Measurements from ENCODE around the gene EFCC1. TPM values are rescaled to one million over a fixed set of nuclear protein-coding genes. Genes with fewer than 3 reads are reported as not detected.

The EFCC1 gene
- total RNA-seq, 2 donors from 2014 or later = 1.8 to 4.0 TPM

DNA sequence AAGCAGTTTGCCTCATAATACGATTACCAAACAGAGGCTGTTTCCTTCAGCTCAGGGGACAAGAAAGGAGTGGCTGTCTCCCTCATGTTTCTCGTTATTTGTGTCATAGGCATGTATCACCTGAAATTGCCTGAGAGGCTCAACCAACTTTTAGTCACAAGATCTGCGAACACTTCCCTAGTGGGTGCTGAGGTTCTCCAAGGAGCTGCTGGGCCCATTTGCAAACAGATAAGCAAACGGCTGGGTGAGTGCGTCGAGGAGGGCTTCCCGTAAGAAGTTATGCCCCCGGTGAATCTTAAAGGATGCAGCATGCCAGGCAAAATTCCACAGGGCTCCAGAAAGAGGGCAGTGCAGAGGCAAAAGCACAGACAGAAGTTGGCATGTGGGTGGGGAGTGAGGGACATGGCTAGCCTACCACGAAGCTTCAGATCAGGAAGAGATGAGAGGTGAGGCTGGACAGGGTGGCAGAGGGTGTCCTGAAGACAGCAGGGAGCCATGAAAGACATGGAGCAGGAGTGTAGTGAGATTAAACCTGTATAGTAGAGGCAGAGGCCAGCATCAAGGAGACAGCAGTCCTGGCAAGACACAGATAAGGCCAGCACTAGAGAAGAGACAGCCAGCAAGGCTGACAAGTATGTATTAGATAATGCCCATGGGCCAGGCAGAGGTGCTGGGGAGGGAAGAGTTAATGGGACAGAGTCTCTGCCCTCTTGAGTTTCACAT lies 55.5 kb downstream of the EFCC1 start:
- H3K4me3 ChIP-seq = no peak overlapping the region
- TF ChIP-seq, protein P1, sequence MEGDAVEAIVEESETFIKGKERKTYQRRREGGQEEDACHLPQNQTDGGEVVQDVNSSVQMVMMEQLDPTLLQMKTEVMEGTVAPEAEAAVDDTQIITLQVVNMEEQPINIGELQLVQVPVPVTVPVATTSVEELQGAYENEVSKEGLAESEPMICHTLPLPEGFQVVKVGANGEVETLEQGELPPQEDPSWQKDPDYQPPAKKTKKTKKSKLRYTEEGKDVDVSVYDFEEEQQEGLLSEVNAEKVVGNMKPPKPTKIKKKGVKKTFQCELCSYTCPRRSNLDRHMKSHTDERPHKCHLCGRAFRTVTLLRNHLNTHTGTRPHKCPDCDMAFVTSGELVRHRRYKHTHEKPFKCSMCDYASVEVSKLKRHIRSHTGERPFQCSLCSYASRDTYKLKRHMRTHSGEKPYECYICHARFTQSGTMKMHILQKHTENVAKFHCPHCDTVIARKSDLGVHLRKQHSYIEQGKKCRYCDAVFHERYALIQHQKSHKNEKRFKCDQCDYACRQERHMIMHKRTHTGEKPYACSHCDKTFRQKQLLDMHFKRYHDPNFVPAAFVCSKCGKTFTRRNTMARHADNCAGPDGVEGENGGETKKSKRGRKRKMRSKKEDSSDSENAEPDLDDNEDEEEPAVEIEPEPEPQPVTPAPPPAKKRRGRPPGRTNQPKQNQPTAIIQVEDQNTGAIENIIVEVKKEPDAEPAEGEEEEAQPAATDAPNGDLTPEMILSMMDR (IDR thresholded peaks at IDR 0.05) = no peak
- TF ChIP-seq POLR2A (IDR thresholded peaks at IDR 0.05) = no peak
- peak overlapping the region; percentile 45 to 94 (median 84) for H3K27ac ChIP-seq
- DNase-seq = no peak
- H3K27me3 ChIP-seq = no peaks in the 10 kb centered on the region
- ATAC-seq = no peak
- intact Hi-C loops (cut with DNase I) = no loop called here
- peaks cover 62% of the 10 kb centered on the region for H3K4me1 ChIP-seq
- H3K36me3 ChIP-seq (replicated peaks in 1 of 2; ENCODE audit: insufficient read depth in 1 of 2, low read depth in 2 of 2) = no peaks in the 10 kb centered on the region
- no peaks in the 10 kb centered on the region for H3K9me3 ChIP-seq
- WGBS, 2 donors = 30 to 32% methylated on average over 9 of the region's 9 CpGs

DNA sequence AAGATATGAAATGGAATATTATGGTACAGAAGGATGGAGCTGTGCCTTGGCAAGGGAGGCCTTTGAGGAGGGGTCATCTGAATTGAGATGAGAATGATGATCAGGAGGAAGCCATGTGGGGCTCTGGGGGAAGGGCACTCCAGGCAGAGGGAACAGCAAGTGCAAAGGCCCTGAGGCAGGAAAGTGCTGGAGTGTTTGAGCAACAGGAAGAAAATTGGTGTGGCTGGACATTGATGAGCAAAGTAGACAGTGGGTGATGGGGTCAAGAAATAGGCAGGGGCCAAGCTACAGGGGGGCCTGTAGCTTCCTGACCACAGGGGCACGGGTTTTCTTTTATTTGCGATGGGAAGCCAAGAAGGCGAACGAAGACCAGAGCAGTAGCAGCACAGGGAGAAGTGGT lies 56.1 kb downstream of the EFCC1 start:
- TF ChIP-seq, protein P1 (IDR thresholded peaks at IDR 0.05) = no peak
- TF ChIP-seq POLR2A (IDR thresholded peaks at IDR 0.05) = no peak
- Histone ChIP-seq H3K27ac (peak overlapping the region in 1 of 4 donors; percentile 94), H3K4me3 (no peak overlapping the region), H3K9me3 (no peaks in the 10 kb centered on the region), H3K4me1 (peaks cover 56% of the 10 kb centered on the region), H3K36me3 (replicated peaks in 1 of 2; ENCODE audit: insufficient read depth in 1 of 2, low read depth in 2 of 2) (no peaks in the 10 kb centered on the region), H3K27me3 (no peaks in the 10 kb centered on the region)
- ATAC-seq (no peak), DNase-seq (no peak)
- intact Hi-C loops (cut with DNase I) = no loop called here
- WGBS, 2 donors = 97 to 98% methylated on average over 4 of the region's 4 CpGs

DNA sequence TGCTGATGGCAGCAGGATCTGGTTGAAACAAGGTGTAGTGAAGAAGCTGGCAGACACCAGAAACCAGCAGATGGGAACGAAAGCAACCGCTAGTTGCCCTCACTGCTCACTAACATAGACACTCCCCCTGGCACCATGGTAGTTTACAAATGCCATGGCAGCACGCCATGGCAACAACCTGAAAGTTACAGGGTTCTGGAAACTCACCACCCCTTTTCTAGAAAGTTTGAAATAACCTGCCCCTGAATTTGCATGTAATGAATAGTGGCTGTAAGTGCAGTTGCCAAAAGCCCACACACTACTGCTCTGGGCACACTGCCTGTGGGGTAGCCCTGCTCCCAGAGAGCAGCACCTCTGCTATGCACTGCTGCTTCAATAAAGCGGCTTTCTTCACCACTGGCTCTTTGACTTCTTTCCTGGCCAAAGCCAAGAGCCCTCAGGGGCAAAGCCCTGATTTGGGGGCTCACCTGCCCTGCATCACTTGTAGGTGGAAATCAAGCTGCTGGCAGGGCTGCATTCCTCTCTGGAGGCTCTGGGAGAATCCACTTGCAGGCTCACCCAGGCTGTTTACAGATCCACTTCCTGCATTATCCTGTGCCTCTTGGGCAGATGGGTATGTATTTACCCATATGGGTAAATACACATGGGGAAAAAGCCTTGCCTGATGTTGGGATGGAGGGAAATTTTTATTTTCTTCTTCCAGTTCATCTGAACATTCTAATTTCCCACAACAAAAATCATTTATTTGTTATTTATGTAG lies 57.5 kb downstream of the EFCC1 start:
- WGBS, 2 donors = 27 to 28% methylated on average over 4 of the region's 4 CpGs
- intact Hi-C loops (cut with DNase I) = no loop called here
- ATAC-seq = peak; percentile 46

DNA sequence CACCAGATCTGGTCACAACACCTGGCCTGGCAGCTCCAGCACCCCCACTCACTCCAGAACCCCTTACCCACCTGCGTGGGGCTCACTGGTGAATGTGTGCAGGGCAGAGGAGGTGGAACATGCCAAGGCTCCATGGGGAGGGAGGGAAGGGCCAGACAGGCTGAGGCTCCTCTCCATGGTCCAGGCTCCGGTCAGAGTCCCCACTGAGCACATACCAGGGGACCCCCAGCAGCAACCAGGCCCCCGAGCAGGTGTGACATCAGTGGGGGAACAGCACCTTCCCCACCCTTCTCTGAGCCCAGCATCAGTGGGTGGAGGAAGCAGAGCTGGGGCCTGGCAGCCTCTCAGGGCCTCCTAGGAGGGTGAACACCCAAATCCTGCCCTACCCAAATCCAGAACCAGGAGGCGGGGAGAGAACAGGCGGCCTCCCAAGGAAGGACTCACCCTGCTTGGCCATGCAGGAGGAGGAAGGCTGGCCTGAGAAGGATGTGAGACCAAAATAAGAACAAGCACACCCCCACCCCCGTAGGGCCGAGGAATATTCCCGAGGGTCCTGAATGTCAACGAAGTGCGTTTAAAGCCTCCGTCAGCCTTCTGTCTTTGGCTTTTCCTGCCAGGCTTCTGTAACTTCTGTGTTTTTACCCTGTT lies 58.3 kb downstream of the EFCC1 start:
- Histone ChIP-seq H3K27ac (no peak overlapping the region), H3K27me3 (no peaks in the 10 kb centered on the region), H3K4me3 (no peak overlapping the region), H3K36me3 (replicated peaks in 1 of 2; ENCODE audit: insufficient read depth in 1 of 2, low read depth in 2 of 2) (no peaks in the 10 kb centered on the region), H3K9me3 (no peaks in the 10 kb centered on the region), H3K4me1 (peaks cover 37% of the 10 kb centered on the region)
- 77 to 85% methylated on average over 8 to 11 of the region's 11 CpGs for WGBS, 2 donors
- TF ChIP-seq, protein P1 (IDR thresholded peaks at IDR 0.05) = no peak
- no peak for TF ChIP-seq POLR2A (IDR thresholded peaks at IDR 0.05)
- ATAC-seq (no peak), DNase-seq (no peak)
- intact Hi-C loops (cut with DNase I) = no loop called here

More for the DNA sequence above, 57.5 kb downstream of the EFCC1 start:
- TF ChIP-seq, protein P1 (IDR thresholded peaks at IDR 0.05) = peak in 3 of 7 experiments; percentile 17 to 25 (median 21)
- TF ChIP-seq POLR2A (IDR thresholded peaks at IDR 0.05) = no peak
- Histone ChIP-seq H3K4me1 (peaks cover 45% of the 10 kb centered on the region), H3K27me3 (no peaks in the 10 kb centered on the region), H3K27ac (peak overlapping the region; percentile 17 to 67 (median 54)), H3K36me3 (replicated peaks in 1 of 2; ENCODE audit: insufficient read depth in 1 of 2, low read depth in 2 of 2) (no peaks in the 10 kb centered on the region), H3K4me3 (no peak overlapping the region), H3K9me3 (no peaks in the 10 kb centered on the region)
- DNase-seq = peak; percentile 68 to 82 (median 76)
